Fibroblast of skin of left quadriceps (primary cell): Measurements from ENCODE around the gene SPPL3.
"Not testable (repeated sequence)": the region's sequence is repeated elsewhere in the genome, so short reads cannot be mapped to it uniquely, and the experiment has no call there.

Source experiments
- DNase-seq, 2 experiments: peaks; one replicate each; pipeline ENCODE4 v3.0.0-alpha.2; 2013; ENCODE audit warnings: low read depth in 2 of 2

The SPPL3 gene

DNA sequence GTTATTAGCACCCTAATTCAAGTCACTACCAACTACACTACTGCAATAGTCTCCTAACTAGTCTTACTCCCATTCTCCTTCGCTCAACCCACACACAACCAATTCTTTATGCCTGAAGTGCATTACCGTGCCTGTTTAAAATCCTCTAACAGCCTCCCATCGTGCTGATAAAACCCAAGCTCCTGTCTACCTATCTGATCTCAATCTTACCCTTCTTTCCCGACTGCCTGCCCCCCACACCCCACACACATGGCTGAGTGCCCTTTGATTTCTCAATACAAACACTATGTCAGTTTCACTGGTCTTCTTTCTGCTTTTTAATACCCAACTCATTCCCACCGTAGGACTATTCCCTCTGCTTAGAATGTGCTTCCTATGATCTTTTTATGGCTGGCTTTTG is 59.9 kb downstream of the SPPL3 start:
- no peak for DNase-seq

DNA sequence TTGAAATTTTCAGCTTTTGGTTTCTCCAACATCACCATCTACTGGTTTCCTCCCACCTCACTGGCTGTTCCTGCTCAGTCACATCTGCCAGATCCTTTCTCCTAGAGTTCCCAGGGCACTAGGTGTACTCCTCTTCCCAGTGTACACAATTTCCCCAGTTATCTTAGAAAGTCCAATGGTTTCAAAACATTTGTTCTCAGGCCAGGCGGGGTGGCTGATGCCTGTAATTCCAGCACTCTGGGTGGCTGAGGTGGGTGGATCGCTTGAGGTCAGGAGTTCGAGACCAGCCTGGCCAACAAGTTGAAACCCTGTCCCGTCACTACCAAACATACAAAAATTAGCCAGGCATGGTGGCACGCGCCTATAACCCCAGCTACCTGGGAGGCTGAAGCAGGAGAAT is 60.7 kb downstream of the SPPL3 start:
- no peak for DNase-seq

GRCh38 chr12:120842595-120842994 is 61.6 kb downstream of the SPPL3 start:
- DNase-seq: no peak

- no peak for DNase-seq
These were observed 62.6 kb downstream of the SPPL3 start for GRCh38 chr12:120841525-120841924.

- no peak for DNase-seq
These were observed 64.7 kb downstream of the SPPL3 start for GRCh38 chr12:120839503-120839902.

DNA sequence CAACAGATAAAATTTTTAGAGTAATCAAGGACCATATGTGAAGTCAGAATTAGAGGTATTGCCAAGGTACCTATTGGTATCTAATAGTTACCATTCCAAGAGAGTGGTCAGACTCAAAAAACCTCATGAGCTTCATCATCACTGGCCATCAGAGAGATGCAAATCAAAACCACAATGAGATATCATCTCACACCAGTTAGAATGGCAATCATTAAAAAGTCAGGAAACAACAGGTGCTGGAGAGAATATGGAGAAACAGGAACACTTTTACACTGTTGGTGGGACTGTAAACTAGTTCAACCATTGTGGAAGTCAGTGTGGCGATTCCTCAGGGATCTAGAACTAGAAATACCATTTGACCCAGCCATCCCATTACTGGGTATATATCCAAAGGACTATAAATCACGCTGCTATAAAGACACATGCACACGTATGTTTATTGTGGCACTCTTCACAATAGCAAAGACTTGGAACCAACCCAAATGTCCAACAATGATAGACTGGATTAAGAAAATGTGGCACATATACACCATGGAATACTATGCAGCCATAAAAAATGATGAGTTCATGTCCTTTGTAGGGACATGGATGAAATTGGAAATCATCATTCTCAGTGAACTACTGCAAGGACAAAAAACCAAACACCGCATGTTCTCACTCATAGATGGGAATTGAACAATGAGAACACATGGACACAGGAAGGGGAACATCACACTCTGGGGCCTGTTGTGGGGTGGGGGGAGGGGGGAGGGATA is 65.4 kb downstream of the SPPL3 start:
- not testable (repeated sequence) for DNase-seq

- no peak for DNase-seq
These were observed 68.0 kb downstream of the SPPL3 start for GRCh38 chr12:120836114-120836684.

DNA sequence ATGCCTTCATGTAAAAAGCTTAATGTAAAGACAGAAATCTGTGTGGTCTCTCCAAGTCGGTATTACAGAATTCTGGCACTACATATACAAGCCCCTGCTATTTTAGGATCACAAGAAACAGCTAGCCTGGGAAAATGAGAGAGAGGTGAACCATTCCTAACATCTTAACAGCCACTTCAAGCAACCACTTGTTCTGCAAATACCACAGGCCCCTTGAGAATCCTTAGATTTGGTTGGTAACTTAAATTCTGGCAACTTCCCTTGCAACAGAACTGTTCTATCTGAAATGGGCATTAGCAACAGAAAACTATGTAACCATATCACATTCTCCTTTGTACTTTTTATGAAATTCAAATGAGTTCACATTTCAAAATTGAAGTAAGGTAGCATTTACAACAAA is 68.5 kb downstream of the SPPL3 start:
- no peak for DNase-seq

GRCh38 chr12:120835304-120835612 is 68.9 kb downstream of the SPPL3 start:
- no peak for DNase-seq

GRCh38 chr12:120834489-120835303 is 69.5 kb downstream of the SPPL3 start:
- no peak for DNase-seq

DNA sequence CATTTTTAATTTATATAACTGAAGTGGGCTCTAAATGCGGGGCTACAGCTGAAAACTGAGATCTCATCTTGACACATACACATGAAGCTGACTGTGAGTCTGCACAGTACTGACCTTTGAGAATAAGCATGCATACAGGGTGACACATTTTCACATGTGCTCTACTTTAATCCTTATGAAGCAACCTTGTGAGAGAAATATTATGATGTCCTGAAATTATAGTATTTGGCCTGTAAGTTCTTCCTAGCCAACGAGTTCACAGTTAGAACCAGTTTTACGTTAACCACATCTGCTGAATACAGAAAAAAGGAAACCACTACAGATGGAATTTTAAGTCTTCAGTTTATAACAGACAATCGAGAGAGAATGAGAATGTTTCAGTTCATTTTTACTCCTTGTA is 70.3 kb downstream of the SPPL3 start:
- no peak for DNase-seq

DNA sequence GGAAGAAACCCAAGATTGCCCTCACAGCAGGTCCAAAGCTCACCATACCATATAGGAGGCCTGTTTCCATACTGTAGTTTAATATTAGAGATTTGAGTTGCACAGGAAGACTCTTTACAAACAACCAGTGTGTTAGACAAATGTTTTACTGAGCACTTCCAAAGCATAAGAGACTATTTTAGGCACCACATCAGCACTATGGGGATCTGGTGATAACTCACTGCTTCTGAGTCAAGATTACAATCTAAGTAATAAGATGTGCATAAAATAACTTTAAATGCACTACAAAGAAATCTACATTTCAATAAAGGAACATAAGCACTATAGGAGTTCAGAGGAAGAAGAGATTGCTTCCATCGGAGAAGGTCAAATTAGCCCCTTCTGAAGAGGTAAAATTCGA is 71.4 kb downstream of the SPPL3 start:
- no peak for DNase-seq

DNA sequence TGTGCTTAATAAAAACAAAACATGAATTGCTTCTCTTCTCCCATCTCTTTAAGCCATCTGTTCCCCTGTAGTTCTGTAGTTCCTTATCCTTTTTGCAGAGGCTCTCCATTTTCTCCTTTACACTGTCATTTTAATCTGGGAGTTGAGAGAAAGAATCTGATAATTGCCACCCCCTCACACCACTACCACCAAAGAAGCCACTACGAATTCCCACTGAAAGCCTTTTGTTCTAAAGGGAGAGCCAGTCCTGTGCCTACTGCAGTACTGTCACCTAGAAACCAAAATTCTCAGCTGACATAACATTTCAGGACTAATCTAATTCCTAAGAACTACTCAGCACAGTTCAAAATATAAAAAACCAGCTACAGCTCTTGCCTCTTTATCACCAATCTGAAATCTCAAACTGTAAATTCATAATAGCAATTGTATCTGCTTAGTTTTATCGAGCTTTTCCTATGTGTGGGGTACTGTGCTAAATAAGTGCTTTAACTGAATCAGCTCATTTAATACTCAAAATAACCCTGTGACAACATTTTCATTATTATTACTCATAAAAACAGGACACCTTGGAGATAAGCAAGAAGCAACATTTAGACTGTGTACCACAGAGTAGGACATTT is 72.4 kb downstream of the SPPL3 start:
- no peak for DNase-seq

DNA sequence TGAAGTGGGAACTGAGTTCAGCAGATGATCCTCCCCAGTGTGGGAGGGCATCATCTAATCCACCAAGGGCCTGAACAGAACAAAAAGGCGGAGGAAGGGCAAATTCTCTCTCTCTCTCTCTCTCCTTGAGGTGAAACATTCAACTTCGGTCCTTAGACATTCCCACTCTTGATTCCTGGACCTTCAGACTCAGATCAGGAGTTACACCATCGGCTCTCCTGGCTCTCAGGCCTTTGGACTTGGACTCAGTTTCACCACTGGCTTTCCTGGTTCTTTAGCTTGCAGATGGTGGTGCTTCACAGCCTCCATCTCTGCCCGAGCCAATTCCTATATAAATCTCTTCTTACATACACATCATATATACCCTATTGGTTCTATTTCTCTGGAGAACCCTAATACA is 73.2 kb downstream of the SPPL3 start:
- DNase-seq: no peak

GRCh38 chr12:120830052-120830940 is 73.9 kb downstream of the SPPL3 start:
- no peak for DNase-seq

GRCh38 chr12:120826335-120826734 is 77.8 kb downstream of the SPPL3 start:
- no peak for DNase-seq

- DNase-seq: no peak
These were observed 78.8 kb downstream of the SPPL3 start for GRCh38 chr12:120825337-120825736.

DNA sequence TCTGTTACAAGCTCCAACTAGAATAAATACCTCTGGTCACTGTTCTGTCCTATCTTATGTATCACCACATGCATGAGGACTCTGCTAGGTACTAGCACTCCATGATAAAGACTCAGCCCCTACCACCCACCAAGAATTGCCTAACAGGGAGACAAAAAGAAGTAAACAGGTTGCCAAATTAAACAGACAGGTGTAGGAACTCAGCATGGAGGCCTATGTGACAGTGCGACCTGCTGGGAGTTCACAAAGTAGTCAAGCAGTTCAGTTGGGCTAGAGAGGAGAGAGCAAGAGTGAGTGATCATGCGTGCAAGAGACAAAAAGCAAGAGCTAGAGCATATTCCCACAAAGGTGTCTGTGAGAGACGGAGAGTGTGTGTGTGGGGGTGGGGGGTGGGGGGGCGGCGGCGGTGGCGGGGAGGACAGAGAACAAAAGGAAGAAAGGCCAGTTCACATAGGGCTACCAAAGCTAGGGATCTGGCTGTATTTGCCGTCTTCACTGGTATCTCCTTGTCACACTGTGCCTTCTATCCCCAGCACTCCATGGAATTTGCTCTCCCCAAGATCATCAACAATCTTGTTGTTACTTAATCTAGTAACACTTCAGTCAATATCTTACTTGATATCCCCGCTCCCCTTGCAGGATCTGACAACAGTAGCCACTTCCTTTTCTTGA is 81.2 kb downstream of the SPPL3 start:
- DNase-seq: no peak

- DNase-seq: no peak
These were observed 82.3 kb downstream of the SPPL3 start for GRCh38 chr12:120821878-120822277.

DNA sequence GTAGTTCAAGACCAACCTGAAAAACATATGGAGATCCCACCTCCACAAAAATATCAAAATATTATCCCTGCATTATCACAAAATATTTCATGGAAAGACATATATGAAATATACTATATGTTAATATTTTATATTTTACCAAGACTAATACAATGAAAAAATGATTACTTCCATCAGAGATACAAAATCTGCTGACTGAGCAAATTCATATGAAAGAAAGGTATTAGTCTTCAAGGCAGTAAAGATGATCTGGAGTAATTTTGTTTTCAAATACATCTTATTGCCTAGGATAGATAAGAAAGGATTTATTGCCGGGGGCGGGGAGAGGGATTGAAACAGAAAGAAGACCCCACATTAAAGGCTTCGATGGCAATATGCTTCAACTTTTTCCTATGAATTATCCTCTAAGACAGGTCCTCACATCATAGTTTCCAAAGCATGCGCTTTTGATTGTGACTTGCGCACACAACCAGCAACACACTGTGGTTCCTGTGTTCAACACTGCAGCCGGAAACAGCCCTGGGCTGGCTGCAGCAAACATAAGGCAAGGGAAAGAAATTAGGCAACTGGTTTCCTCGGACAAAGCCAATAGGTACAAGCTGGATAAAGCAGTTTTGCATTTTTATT is 83.2 kb downstream of the SPPL3 start:
- DNase-seq: no peak

DNA sequence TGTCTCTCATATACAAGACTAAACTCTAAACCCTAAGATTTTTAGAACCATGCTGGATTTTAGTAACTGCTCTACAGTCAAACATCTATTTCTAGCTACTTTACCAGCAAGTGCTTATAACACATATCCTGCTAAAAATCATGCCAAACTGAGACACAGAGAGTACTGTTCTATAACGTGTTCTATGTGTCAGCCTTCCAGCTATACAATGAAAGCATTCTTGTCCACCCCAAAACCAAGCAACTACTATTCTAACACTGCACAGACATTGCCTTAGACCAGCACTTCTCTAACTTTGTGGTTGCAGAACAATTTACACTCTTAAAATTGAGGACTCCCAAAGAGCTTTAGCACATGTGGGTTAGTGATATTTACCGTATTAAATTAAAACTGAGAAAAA is 85.7 kb downstream of the SPPL3 start:
- no peak for DNase-seq
